HepG2 (cell line): ENCODE data around the gene IRAK2. TPM values are rescaled to one million over a fixed set of nuclear protein-coding genes. Genes with fewer than 3 reads are reported as not detected.

Source experiments
- AKAP8 ChIP-seq: sonication (generic); formaldehyde crosslinking; IDR thresholded peaks from 2 replicates; pipeline ENCODE4 v1.5.1; 2020; ENCODE audit warnings: mild to moderate bottlenecking, missing genetic modification reagents
- ARNT ChIP-seq: fragments of 450-650 bp; IDR thresholded peaks from 2 replicates; pipeline ENCODE4 v1.6.1; 2017
- ATM ChIP-seq: fragments of 450-650 bp; IDR thresholded peaks from 2 replicates; pipeline ENCODE4 v1.7.1; 2017; ENCODE audit warnings: mild to moderate bottlenecking, borderline replicate concordance
- CBX2 ChIP-seq, 2 experiments: fragments of 200-600 bp in 1 of 2; sonication (generic); formaldehyde crosslinking in 1 of 2; IDR thresholded peaks; 2 replicates each; pipeline versions ENCODE4 v1.7.0 to v1.8.1; 2018 to 2022; ENCODE audit warnings: low read depth in 2 of 2, low read length in 1 of 2, mild to moderate bottlenecking in 1 of 2, missing genetic modification reagents in 1 of 2
- CEBPB ChIP-seq: IDR thresholded peaks from 2 replicates; pipeline ENCODE4 v1.6.1; 2011; ENCODE audit warnings: low read depth, low read length, improper control_type of control experiment, borderline replicate concordance
- CHD2 ChIP-seq: IDR thresholded peaks from 2 replicates; pipeline ENCODE4 v1.6.1; 2011; ENCODE audit warnings: low read depth, low read length, improper control_type of control experiment
- ERF ChIP-seq: IDR thresholded peaks from 2 replicates; pipeline ENCODE4 v1.6.1; 2018; ENCODE audit warnings: missing biosample characterization, missing genetic modification reagents
- HNRNPL ChIP-seq: fragments of 200-400 bp; formaldehyde crosslinking; IDR thresholded peaks from 2 replicates; pipeline ENCODE4 v1.6.1; 2017; ENCODE audit warnings: mild to moderate bottlenecking, low read depth, low read length
- IKZF4 ChIP-seq: sonication (generic); formaldehyde crosslinking; IDR thresholded peaks from 2 replicates; pipeline ENCODE4 v1.5.1; 2020; ENCODE audit warnings: borderline replicate concordance, mild to moderate bottlenecking, low read depth, missing genetic modification reagents; ENCODE audit errors: not compliant biosample characterization
- KDM3A ChIP-seq: IDR thresholded peaks from 2 replicates; pipeline ENCODE4 v1.6.1; 2018; ENCODE audit warnings: low read depth, missing compliant biosample characterization
- KDM6A ChIP-seq: IDR thresholded peaks from 2 replicates; pipeline ENCODE4 v1.6.1; 2016; ENCODE audit warnings: low read depth
- KLF6 ChIP-seq: IDR thresholded peaks from 2 replicates; pipeline ENCODE4 v1.8.0; 2016; ENCODE audit warnings: missing biosample characterization, missing genetic modification reagents
- NCOA5 ChIP-seq: sonication (generic); formaldehyde crosslinking; IDR thresholded peaks from 2 replicates; pipeline ENCODE4 v1.4.0; 2020; ENCODE audit warnings: missing genetic modification reagents
- NPAS2 ChIP-seq: sonication (generic); formaldehyde crosslinking; IDR thresholded peaks from 2 replicates; pipeline ENCODE4 v1.8.0; 2022; ENCODE audit warnings: mild to moderate bottlenecking, missing genetic modification reagents, borderline replicate concordance
- PCBP1 ChIP-seq: fragments of 200-400 bp; formaldehyde crosslinking; IDR thresholded peaks from 2 replicates; pipeline ENCODE4 v1.6.1; 2017; ENCODE audit warnings: mild to moderate bottlenecking, low read depth, low read length, borderline replicate concordance
- SETDB1 ChIP-seq: sonication (generic); formaldehyde crosslinking; IDR thresholded peaks from 2 replicates; pipeline ENCODE4 v1.5.1; 2020; ENCODE audit warnings: missing genetic modification reagents, mild to moderate bottlenecking, borderline replicate concordance
- SP5 ChIP-seq: IDR thresholded peaks from 2 replicates; pipeline ENCODE4 v1.6.1; 2016; ENCODE audit warnings: low read depth, borderline replicate concordance
- TARDBP ChIP-seq: sonication (generic); formaldehyde crosslinking; IDR thresholded peaks from 2 replicates; pipeline ENCODE4 v1.8.0; 2022; ENCODE audit warnings: mild to moderate bottlenecking, missing genetic modification reagents
- TCF7L2 ChIP-seq: IDR thresholded peaks from 2 replicates; pipeline ENCODE4 v1.6.1; 2011; ENCODE audit warnings: mild to moderate bottlenecking, low read depth, low read length, moderate library complexity
- TSC22D2 ChIP-seq: sonication (generic); formaldehyde crosslinking; IDR thresholded peaks from 2 replicates; pipeline ENCODE4 v1.5.1; 2020; ENCODE audit warnings: missing genetic modification reagents, mild to moderate bottlenecking, borderline replicate concordance
- YY1 ChIP-seq: IDR thresholded peaks from 2 replicates; pipeline ENCODE4 v1.6.1; 2011; ENCODE audit warnings: low read length, low read depth, moderate library complexity, mild to moderate bottlenecking; ENCODE audit not compliant: insufficient read depth, insufficient replicate concordance
- ZBTB20 ChIP-seq: sonication (generic); formaldehyde crosslinking; IDR thresholded peaks from 2 replicates; pipeline ENCODE4 v1.8.1; 2023; ENCODE audit warnings: missing genetic modification reagents, low read depth, mild to moderate bottlenecking, borderline replicate concordance
- ZMYM2 ChIP-seq: sonication (generic); formaldehyde crosslinking; IDR thresholded peaks from 2 replicates; pipeline ENCODE4 v1.8.0; 2022; ENCODE audit warnings: mild to moderate bottlenecking, missing genetic modification reagents
- ZNF124 ChIP-seq: sonication (generic); formaldehyde crosslinking; IDR thresholded peaks from 2 replicates; pipeline ENCODE4 v1.4.0; 2020; ENCODE audit warnings: missing genetic modification reagents
- ZNF501 ChIP-seq: sonication (generic); formaldehyde crosslinking; IDR thresholded peaks from 2 replicates; pipeline ENCODE4 v1.5.1; 2020; ENCODE audit warnings: mild to moderate bottlenecking, moderate library complexity, missing genetic modification reagents
- ZNF556 ChIP-seq: sonication (generic); formaldehyde crosslinking; IDR thresholded peaks from 2 replicates; pipeline ENCODE4 v1.4.0; 2020; ENCODE audit warnings: mild to moderate bottlenecking, missing genetic modification reagents, borderline replicate concordance
- ZNF607 ChIP-seq: sonication (generic); formaldehyde crosslinking; IDR thresholded peaks from 2 replicates; pipeline ENCODE4 v1.5.1; 2020; ENCODE audit warnings: missing genetic modification reagents, mild to moderate bottlenecking, borderline replicate concordance
- ZNF629 ChIP-seq: sonication (generic); formaldehyde crosslinking; conservative IDR thresholded peaks from 2 replicates; pipeline ENCODE4 v1.5.0; 2020; ENCODE audit warnings: missing genetic modification reagents
- polyA plus RNA-seq, 8 experiments: library from polyadenylated mRNA; depleted of rRNA in 3 of 8; stranded (reverse) in 7 of 8; unstranded in 1 of 8; fragments of >200 nt; fragmentation: Illumina TruSeq in 4 of 8; extraction: Trizol in 4 of 8; gene quantifications; 2 replicates each; pipeline versions ENCODE4 v1.2.1 to v1.2.3, GENCODE V29; 2011 to 2016; ENCODE audit warnings: low read depth in 4 of 8, missing spikeins in 1 of 8, mixed read lengths in 1 of 8; ENCODE audit not compliant: insufficient read depth in 1 of 8
- total RNA-seq, 5 experiments: library from RNA; depleted of rRNA; stranded (reverse); fragments of >200 nt; fragmentation: Illumina TruSeq; extraction: Trizol; gene quantifications; 2 replicates each; pipeline ENCODE4 v1.2.3, GENCODE V29; 2016; ENCODE audit warnings: low read depth in 1 of 5
- TF ChIP-seq, protein P1 (sequence below): sonication (generic); formaldehyde crosslinking; IDR thresholded peaks from 2 replicates; pipeline ENCODE4 v1.5.0; 2020; ENCODE audit warnings: missing genetic modification reagents, mild to moderate bottlenecking, borderline replicate concordance
- TF ChIP-seq, protein P2 (sequence below): sonication (generic); formaldehyde crosslinking; IDR thresholded peaks from 2 replicates; pipeline ENCODE4 v1.4.0; 2020; ENCODE audit warnings: mild to moderate bottlenecking, missing genetic modification reagents
- TF ChIP-seq, protein P3 (sequence below): sonication (generic); formaldehyde crosslinking; IDR thresholded peaks from 2 replicates; pipeline ENCODE4 v1.5.0; 2020; ENCODE audit warnings: missing genetic modification reagents, mild to moderate bottlenecking, borderline replicate concordance

IRAK2 gene
- total and polyA plus RNA-seq, 2 of the 13 experiments (the other 11 are each of a cell fraction or from before 2014, with no cell fraction given), result 13.1 to 23.3 TPM

DNA sequence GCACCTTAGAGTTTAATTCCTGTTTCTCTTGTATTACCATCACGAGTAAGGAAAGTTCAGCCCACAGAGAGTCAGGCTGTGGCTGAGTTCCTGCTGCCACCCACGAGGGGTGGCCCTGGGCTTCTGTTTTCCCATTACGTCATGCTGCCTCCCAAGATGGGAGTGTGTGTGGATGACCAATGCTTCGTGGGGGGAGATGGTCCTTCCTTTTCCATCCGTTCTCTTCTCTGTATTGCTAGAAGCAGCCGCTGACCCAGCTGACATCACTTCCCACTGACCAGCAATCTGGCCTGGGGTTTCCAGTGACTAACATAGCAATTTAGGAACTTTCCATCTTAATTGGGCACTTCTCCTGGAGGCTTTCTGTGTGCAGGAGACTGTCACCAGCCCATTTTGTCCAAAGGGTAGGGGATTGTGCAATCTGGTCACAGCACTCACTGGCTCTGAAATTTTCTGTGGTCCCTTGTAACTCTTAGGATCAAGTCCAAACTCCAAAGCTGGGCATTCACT lies 9.3 kb downstream of the IRAK2 start (continued):
- TF ChIP-seq, protein P1, sequence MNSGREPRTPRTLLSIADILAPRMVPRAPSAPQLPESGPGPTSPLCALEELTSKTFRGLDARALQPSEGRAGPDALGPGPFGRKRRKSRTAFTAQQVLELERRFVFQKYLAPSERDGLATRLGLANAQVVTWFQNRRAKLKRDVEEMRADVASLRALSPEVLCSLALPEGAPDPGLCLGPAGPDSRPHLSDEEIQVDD (CRISPR knock-in tag), result no peak
- no peak for TF ChIP-seq ZBTB20 (CRISPR knock-in tag)
- TF ChIP-seq CEBPB, result peak; percentile 97
- TF ChIP-seq ATM, result no peak
- no peak for TF ChIP-seq CHD2
- TF ChIP-seq YY1, result no peak
- TF ChIP-seq HNRNPL, result no peak
- no peak for TF ChIP-seq NCOA5 (CRISPR knock-in tag)
- no peak for TF ChIP-seq SP5 (CRISPR knock-in tag)
- no peak for TF ChIP-seq NPAS2 (CRISPR knock-in tag)
- peak; percentile 25; the same call in 1 of the 2 replicates for TF ChIP-seq TSC22D2 (CRISPR knock-in tag)
- TF ChIP-seq SETDB1, result no peak
- TF ChIP-seq, protein P2, sequence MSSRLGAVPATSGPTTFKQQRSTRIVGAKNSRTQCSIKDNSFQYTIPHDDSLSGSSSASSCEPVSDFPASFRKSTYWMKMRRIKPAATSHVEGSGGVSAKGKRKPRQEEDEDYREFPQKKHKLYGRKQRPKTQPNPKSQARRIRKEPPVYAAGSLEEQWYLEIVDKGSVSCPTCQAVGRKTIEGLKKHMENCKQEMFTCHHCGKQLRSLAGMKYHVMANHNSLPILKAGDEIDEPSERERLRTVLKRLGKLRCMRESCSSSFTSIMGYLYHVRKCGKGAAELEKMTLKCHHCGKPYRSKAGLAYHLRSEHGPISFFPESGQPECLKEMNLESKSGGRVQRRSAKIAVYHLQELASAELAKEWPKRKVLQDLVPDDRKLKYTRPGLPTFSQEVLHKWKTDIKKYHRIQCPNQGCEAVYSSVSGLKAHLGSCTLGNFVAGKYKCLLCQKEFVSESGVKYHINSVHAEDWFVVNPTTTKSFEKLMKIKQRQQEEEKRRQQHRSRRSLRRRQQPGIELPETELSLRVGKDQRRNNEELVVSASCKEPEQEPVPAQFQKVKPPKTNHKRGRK (CRISPR knock-in tag), result no peak
- no peak for TF ChIP-seq AKAP8 (CRISPR knock-in tag)
- TF ChIP-seq ZMYM2 (CRISPR knock-in tag), result 0 out of 2 replicates have a peak, but pooled peaks have one; percentile 30
- TF ChIP-seq KDM3A (CRISPR knock-in tag), result no peak
- TF ChIP-seq KDM6A (CRISPR knock-in tag), result no peak
- TF ChIP-seq ERF, result no peak
- no peak for TF ChIP-seq PCBP1
- peak; percentile 50; the same call in 1 of the 2 replicates for TF ChIP-seq ZNF629 (CRISPR knock-in tag)
- no peak for TF ChIP-seq IKZF4 (CRISPR knock-in tag)
- no peak for TF ChIP-seq TCF7L2
- no peak for TF ChIP-seq KLF6 (CRISPR knock-in tag)
- TF ChIP-seq ZNF607 (CRISPR knock-in tag), result no peak
- peak; percentile 100 for TF ChIP-seq ZNF556
- TF ChIP-seq ZNF501 (CRISPR knock-in tag), result no peak
- TF ChIP-seq ARNT, result no peak
- TF ChIP-seq, protein P3, sequence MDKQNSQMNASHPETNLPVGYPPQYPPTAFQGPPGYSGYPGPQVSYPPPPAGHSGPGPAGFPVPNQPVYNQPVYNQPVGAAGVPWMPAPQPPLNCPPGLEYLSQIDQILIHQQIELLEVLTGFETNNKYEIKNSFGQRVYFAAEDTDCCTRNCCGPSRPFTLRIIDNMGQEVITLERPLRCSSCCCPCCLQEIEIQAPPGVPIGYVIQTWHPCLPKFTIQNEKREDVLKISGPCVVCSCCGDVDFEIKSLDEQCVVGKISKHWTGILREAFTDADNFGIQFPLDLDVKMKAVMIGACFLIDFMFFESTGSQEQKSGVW (CRISPR knock-in tag), result no peak
- no peak for TF ChIP-seq CBX2 (IDR thresholded peaks at IDR 0.05; ENCODE audit: low read depth, low read length)
- TF ChIP-seq CBX2 (CRISPR knock-in tag; IDR thresholded peaks at IDR 0.05; ENCODE audit: low read depth), result no peak
- TF ChIP-seq ZNF124 (CRISPR knock-in tag), result 0 out of 2 replicates have a peak, but pooled peaks have one; percentile 39
- TF ChIP-seq TARDBP (CRISPR knock-in tag), result no peak
